Measurements from ENCODE around the gene ADARB2.

GRCh38 chr10:1626410-1626809 is 110.9 kb downstream of the ADARB2 start:
- TF ChIP-seq CTCF (IDR thresholded peaks at IDR 0.05) (no peak), EP300 (IDR thresholded peaks at IDR 0.05) (no peak), POLR2A (IDR thresholded peaks at IDR 0.05; ENCODE audit: low read depth) (no peak), POLR2AphosphoS5 (IDR thresholded peaks at IDR 0.05) (no peak)

Measured in esophagus muscularis mucosa (tissue), 4 donors.